GM18868 (cell line): ENCODE results near the gene EP400.
"Not testable (repeated sequence)": the region's sequence is repeated elsewhere in the genome, so short reads cannot be mapped to it uniquely, and the experiment has no call there.

Experiments used
- ATAC-seq: cut with Tn5 transposase; IDR thresholded peaks from one replicate; pipeline ENCODE4 v1.9.1; 2021; ENCODE audit warnings: mild to moderate bottlenecking, moderate library complexity; ENCODE audit not compliant: unreplicated experiment

The EP400 gene

DNA sequence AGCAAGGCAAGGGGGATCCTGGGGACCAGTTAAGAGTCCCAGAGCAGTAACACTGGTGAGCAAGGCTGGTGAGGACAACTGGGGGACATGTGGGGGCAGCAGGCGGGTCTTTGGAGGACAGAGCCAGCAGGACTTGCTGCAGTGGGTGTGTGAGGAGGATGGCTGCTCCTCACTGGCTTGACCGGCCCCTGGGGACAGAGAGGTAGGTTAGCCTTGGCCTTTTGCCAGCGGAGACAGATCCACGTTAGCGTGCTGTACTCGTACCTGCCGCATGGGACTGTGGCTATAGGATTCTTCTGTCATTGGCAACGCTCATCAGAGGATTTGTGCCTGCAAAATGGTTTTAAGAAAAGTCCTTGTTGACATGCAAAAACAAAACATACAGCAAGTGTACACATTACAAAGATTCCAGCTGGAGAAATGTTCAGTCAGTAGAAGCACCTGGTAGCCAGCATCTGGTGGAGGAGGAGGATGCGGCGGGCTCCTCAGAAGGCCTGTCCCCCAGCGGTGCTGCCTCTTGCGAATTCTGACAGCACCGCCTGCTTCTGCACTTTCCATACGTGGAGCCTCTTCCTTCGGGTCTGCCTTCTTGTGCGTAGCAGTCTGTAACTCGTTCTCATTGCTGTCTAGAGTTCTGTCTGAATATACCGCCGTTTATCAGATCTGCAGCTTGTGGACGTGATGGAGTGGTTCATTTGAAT lies 91.3 kb downstream of the EP400 start:
- ATAC-seq = no peak

DNA sequence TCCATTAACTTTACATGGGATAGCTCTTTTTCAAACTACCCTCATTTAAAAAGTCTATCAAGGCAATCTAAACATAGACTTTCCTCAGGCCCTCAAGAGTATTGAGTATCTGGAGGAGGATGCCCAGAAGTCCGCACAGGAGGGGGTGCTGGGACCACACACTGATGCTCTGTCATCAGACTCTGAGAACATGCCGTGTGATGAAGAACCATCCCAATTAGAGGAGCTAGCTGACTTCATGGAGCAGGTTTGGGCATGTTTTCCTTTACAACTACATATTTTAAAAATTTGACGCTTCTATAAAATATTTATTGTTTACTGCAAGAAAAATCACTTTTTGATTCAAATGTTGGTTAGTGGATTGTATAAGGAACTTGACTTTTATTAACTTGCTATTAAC lies 93.5 kb downstream of the EP400 start:
- no peak for ATAC-seq

DNA sequence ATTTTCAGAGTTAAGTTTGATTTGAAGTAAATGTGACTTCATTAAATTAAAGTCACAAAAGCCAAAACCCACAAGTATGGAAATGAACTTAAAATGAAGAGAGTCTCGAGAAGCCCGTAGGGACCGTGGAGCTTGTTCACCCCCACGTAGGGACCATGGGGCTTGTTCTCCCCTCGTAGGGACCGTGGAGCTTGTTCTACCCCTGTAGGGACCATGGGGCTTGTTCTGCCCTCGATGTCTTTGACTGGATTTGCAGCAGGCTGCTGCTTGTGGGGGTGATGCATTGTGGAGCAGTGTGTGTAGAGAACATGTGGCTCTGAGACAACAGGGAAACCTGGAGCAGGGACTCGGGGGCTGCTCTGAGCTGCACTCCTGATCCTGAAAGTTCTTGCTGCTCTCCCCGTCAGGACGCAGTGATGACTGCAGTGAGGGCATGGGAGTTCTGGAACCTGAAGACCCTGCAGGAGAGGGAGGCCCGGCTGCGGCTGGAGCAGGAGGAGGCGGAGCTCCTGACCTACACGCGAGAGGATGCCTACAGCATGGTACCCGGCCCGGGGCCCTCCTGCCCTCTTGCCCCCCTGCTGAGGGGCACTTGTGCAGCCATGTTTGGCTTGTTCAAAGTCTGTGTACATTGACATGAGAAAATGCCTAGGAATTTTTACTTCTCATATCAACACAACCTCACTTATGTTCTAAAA lies 94.2 kb downstream of the EP400 start:
- ATAC-seq = no peak

DNA sequence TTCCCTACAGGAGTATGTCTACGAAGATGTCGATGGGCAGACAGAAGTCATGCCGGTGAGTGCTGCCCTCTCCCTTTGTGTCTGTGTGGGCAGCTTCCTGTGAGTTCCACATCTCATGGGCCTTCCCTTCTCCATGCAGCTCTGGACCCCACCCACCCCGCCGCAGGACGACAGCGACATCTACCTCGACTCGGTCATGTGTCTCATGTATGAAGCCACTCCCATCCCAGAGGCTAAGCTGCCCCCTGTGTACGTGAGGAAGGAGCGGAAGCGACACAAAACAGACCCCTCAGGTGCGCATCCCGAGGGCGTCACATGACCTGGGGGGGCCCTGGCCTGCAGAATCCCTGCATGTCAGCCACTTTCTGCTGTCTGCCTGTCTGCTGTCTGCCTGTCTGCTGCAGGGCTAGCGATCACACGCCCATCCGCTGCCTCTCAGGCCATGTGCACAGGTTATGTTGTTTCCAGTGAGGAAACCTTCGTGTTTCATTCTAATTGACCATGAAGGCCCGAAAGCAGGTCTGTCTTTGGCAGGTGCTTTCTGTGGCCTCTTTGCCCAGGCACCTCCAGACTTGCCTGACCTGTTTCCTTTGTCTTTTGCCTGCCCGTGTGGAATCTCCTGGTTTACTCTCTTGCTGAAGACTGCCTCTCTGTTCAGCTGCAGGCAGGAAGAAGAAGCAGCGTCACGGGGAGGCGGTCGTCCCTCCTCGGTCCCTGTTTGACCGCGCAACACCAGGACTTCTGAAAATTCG lies 95.1 kb downstream of the EP400 start:
- ATAC-seq = no peak

DNA sequence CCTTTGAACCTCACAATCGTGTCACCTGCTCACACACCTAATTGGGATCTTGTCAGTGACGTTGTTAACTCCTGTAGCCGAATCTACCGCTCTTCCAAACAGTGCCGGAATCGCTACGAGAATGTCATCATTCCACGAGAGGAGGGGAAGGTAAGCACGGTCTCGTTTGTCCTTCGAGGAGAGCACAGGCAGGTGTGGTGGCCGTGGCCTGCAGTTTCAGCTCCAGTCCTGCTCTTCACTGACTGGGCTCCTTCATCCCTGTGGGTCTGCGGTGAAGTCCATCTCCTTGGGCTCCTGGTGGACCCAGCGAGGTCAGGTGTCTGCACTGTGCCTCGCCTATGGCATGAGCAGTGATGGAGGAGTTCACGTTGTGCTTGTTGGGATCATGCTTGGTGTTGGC lies 96.0 kb downstream of the EP400 start:
- ATAC-seq = no peak

DNA sequence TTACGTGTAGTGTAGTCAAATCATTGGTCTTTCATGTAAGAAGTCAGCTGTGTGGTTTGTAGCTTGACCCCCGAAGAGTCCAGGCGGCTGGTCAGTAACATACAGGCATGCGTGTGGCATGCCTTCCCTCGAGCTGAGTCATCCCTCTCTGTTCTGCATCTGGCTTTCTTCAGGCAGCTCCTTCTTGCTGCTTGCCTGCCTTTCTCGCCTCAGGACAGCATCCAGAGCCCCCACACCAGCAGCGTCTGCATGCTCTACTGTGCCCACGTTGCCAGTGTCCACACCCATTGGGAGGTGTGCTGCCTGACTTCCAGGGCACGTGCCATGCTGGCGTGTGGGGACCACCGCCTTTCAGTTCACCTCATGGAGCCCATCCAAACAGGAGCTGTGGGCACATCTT lies 96.8 kb downstream of the EP400 start:
- ATAC-seq = no peak

DNA sequence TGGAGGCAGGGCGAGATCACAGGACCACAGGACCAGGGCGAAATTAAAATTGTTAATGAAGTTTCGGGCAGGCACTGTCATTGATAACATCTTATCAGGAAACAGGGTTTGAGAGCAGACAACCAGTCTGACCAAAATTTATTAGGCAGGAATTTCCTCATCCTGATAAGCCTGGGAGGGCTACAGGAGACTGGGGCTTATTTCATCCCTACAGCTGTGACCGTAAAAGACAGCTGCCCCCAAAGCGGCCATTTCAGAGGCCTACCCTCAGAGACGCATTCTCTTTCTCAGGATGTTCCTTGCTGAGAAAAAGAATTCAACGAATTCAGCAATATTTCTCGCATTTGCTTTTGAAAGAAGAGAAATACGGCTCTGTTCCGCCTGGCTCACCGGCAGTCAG lies 97.9 kb downstream of the EP400 start:
- not testable (repeated sequence) for ATAC-seq

DNA sequence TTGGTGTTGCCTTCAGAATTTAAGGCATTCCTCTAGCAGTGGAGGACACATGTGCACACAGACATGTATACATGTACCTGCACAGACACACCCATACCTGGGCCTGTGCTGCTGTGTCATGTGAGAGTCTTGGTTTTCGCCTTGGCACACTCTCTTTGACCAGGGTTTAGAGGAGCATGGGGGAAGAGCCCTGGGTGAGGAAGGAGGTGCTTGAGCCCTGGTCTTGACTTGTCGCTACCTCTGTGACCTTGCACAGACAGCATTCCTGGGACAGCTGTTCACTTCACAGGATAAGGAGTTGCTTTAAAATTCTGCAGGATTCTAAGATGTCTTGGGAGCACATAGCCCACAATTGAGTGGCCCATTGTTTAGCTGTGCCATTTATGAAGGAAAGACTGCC lies 99.7 kb downstream of the EP400 start:
- ATAC-seq = no peak

DNA sequence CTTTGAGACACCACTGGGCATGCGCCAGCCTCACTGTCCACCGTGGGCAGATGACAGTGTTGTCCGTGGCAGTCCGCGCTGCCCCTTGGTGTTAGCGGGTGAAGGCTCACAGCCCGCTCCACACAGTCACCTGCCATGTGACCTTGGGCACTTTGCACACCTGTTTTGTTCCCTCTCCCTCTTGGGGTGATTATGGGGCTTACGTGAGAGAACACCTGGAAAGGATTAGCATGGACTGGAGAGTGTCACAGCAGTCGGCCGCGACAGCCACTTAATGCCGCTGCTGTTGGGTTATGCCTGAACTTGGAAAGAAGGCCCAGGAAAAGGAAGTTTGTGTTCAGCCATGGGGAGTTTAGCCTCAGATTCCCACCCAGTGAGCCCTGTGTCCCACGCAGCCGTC lies 100.1 kb downstream of the EP400 start:
- no peak for ATAC-seq

DNA sequence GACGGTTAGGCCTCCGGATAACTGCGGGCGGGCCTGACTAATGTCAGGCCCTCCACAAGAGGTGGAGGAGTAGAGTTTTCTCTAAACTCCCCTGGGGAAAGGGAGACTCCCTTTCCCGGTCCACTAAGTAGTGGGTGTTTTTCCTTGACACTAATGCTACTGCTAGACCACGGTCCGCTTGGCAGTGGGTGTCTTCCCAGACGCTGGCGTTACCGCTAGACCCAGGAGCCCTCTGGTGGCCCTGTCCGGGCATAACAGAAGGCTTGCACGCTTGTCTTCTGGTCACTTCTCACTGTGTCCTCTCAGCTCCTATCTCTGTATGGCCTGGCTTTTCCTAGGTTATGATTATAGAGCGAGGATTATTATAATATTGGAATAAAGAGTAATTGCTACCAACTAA lies 102.0 kb downstream of the EP400 start:
- ATAC-seq = not testable (repeated sequence)

DNA sequence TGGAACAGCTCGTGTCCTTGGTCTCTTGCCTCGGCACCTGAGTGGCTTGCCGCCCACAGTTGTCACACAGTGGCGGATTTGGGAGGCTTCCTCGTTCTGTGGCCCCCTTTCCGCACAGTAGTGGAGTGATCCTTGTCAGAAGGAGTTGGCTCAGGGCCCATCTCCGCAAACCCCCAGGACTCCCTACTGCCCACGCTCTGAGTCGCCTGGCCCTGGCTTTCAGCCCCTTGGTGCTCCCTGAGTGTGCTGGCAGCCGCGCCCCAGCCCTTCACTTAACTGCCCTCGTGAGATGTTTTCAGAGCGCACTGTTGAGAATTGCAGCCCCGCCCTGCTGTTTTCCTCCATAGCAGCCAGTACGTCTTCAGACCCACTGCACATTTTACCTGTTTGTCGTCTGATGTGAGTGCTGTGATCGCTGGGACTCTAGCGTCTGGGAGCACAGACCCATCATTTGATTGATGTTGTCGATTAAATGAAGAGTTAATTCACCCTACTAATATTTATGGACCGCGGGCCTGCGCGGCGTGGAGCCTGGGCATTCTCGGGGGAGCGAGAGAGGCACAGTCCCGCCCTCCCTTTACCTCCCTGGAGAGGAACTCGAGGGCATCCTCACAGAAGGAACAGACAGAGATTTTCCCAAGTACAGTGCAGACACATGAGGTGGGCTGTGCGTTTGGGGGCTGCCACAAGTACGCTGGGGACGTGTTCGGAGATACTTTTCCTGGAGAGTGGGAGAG lies 102.6 kb downstream of the EP400 start:
- ATAC-seq = no peak

DNA sequence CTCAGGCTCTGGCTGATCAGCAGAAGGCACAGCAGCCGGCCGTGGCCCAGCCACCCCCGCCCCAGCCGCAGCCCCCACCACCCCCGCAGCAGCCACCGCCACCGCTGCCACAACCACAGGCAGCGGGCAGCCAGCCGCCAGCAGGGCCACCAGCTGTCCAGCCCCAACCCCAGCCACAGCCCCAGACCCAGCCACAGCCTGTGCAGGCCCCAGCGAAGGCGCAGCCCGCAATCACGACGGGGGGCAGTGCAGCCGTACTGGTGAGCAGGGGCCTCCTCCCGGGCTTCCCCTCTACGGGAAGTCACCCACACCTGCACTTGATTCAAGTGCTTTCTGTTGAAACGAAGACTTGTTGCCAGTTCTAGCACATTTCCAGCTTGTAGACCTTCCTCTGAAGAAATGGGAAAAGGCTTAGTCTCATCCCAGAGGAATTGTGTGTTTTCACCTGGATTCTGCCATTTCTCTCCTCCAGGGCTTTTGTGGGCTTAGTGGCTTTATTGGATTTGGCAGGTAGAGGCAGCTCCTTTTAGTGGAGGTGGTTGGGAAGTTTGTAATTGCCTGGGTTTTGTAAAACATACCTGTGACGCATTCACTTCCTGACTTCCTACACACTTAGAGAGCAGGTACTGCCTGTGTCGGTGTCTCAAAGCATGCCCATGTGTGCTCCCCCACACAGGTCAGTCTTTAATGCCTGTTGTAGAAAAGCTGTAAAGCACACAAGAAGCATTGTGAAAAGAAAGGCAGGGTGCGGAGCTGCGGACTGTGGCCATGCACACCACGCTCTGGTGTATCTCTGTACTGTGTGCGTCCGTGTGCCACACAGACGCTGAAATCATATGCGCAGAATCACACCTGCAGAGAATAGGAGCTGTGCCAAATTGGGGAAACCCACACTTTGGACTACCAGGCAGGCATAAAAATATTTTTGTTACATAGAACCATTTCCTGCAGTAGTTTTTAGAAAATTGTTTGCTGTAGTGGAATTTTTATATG lies 103.9 kb downstream of the EP400 start:
- no peak for ATAC-seq

DNA sequence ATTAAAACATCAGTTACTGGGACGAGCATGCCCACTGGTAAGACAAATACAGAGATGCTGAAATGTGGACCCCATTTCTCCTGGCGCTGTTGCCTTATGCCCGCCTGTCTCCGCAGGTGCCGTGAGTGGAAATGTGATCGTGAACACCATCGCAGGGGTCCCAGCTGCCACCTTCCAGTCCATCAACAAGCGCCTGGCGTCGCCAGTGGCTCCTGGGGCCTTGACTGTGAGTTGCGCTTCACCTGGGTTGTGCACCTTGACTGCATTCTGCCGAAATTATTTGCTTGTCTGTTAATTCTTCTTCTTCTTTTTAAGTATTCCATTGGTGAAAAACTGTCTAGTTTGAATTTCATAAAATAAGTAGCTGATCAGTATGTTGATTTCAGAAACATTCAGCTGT lies 105.2 kb downstream of the EP400 start:
- ATAC-seq = no peak

DNA sequence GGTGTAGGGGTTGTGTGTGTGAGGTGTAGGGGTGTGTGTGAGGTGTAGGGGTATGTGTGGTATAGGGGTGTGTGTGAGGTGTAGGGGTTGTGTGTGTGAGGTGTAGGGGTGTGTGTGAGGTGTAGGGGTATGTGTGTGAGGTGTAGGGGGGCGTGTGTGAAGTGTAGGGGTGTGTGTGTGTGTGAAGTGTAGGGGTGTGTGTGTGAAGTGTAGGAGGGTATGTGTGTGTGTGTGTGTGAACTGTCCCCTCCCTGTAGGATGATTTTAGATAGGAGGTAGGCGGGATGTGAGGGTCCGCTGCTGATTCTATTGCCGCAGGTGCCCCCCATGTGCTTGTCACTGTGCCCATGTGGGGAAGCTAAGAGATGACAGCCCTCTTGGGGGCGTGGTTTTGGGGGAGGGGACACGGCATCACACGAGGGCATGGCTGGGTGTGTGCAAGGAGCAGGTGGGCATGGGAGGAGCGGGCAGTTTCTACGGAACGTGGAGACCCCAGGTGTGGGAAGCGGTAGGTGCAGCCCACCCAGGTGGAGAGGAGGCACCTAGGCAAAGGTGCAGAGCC lies 105.9 kb downstream of the EP400 start:
- ATAC-seq = no peak

DNA sequence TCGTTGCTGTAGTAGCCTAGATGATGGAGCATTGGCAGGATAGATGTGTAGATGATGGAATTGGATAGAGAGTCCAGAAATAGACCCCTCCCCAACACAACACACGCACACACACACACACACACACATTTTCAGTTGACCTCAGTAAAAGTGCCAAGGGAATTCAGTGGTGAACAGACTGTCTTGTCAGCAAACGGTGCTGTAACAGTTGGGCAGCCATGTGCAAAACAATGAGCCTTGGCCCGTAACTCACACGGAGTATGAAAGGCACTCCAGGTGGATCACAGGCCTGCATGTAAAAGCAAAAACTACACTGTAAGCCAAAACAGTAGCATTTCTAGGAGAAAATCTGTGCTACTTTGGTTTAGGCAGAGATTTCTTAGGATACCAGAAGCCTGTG lies 106.6 kb downstream of the EP400 start:
- peak; percentile 52 for ATAC-seq

DNA sequence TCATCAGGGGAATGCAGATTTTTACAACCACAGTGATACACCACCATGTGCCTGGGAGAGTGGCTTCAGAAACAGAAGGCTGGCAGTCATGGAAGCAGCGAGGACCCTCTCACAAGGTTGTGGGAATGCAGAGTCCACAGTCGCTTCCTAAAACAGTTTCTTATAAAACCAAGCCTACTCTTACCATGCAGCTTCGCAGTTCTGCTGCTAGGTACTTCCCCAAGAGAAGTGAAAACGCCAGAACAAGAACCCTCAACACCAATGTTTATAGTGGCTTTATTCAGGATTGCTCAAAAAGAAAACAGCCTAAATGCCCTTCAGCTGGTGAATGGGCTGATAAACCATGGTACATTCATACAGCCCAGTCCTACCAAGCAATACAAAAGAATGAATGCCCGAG lies 107.2 kb downstream of the EP400 start:
- peak; percentile 76 for ATAC-seq

DNA sequence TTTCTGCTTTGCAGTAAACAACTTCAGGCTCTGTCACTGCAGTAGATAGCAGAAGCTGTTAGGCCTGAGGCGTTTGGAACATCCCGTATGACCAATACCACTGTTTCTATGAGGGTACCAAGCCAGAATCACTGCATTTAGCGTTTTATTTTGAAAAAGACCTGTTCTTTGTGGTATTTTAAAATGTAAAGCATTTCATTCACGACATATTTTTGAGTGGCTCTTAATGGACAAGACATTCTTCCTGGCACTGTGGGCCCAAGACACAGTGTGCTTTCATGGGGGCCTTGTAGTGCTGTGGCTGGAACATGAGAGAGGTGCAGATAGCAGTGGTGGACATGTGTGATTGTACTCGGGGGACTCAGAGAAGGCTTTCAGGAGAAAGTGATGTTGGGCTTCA lies 107.9 kb downstream of the EP400 start:
- ATAC-seq = no peak

DNA sequence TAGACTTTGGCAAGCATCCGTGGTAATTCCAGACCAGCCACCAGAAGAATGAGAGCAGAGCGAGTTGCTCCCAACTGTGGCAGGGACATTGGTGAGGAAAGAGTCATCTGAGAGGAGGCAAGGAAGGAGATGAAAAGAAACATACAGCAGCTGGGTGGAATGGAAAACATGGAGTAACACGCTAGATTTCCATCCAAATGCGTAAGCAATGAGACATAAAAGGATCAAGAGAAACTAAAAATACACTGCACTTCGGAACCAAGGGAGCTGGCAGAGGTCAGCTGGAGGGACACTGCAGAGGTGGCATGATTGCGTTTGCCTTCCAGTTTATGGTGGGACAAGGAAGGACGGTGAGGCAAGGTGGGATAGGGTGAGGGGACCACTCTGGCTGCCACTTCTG lies 111.5 kb downstream of the EP400 start:
- ATAC-seq = no peak

DNA sequence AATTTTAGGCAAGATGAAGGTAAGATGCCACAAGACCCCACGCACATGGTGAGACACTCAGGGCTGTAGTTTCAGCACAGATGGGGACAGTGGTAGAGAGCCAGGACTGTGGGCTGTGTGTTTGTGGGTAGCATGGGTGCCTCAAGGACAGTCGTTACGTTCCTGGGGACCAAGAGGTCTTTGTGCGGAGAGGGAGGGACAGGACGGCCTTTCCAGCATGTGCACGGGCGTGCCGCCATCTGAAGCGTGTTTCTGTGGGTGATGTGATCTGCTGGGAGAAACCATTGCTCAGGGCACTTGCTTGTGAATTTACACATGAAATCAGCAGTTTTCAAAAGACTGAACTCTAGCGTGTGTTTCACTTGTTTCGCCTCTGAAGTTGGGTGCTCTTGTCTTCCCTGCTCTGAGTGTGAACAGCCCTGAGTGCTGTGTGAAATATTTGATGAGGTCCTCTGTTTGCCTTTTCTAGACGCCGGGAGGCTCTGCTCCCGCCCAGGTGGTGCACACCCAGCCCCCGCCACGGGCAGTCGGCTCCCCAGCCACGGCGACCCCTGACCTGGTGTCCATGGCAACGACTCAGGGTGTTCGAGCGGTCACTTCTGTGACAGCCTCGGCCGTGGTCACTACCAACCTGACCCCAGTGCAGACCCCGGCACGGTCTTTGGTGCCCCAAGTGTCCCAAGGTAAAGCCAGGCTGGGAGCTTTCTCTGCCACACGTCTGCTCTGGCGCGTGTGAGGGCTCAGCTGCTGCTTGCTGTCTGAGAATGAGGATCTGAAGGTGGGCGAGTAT lies 112.1 kb downstream of the EP400 start:
- no peak for ATAC-seq
